Measurements from ENCODE around the gene CGNL1.

The CGNL1 gene

DNA sequence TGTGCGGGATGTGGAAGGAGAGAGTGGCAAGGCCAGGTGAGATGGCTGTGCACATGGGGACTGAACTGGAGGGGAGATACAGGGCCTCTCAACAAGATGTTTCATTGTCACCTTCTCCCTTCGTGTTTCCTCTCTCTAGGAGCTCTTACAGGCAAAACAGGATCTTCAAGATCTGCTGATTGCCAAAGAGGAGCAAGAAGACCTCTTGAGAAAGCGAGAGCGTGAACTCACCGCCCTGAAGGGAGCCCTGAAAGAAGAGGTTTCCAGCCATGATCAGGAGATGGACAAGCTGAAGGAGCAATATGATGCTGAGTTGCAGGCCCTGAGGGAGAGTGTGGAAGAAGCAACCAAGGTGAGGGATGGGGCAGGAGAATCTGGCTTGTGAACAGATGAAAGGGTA is 85.2 kb downstream of the CGNL1 start:
- Histone ChIP-seq H3K27me3 (ENCODE audit: insufficient read depth, low read length, poor library complexity) (peaks cover 16% of the 10 kb centered on the region), H2AFZ (ENCODE audit: low read depth, low read length) (no peak overlapping the region), H3K9ac (ENCODE audit: low read depth, low read length) (no peak overlapping the region), H3K4me2 (ENCODE audit: insufficient read depth, low read length) (no peak overlapping the region), H3K36me3 (ENCODE audit: insufficient read depth, low read length) (no peaks in the 10 kb centered on the region), H3K9me3 (ENCODE audit: insufficient read depth, low read length, severe bottlenecking) (no peaks in the 10 kb centered on the region), H3K4me1 (ENCODE audit: insufficient read depth, low read length) (no peaks in the 10 kb centered on the region), H3K27ac (ENCODE audit: low read length) (no peak overlapping the region), H3K79me2 (ENCODE audit: insufficient read depth, low read length) (no peaks in the 10 kb centered on the region), H4K20me1 (ENCODE audit: insufficient read depth, low read length) (no peaks in the 10 kb centered on the region), H3K4me3 (ENCODE audit: low read depth in 1 of 2, low read length in 2 of 2) (no peak overlapping the region)
- TF ChIP-seq CTCF (IDR thresholded peaks at IDR 0.05; ENCODE audit: borderline replicate concordance, extremely low read depth, low read length, poor library complexity, severe bottlenecking) (no peak), EZH2 (IDR thresholded peaks at IDR 0.05; ENCODE audit: borderline replicate concordance, low read depth, low read length, severe bottlenecking) (no peak)
- ATAC-seq (ENCODE audit: insufficient read depth, low read depth) = no peak
- DNase-seq = no peak

GRCh38 chr15:57462381-57462780 is 86.1 kb downstream of the CGNL1 start:
- Histone ChIP-seq H3K79me2 (ENCODE audit: insufficient read depth, low read length) (no peaks in the 10 kb centered on the region), H3K4me3 (ENCODE audit: low read depth in 1 of 2, low read length in 2 of 2) (no peak overlapping the region), H3K27ac (ENCODE audit: low read length) (no peak overlapping the region), H3K36me3 (ENCODE audit: insufficient read depth, low read length) (no peaks in the 10 kb centered on the region), H3K9me3 (ENCODE audit: insufficient read depth, low read length, severe bottlenecking) (no peaks in the 10 kb centered on the region), H3K4me2 (ENCODE audit: insufficient read depth, low read length) (no peak overlapping the region), H3K4me1 (ENCODE audit: insufficient read depth, low read length) (no peaks in the 10 kb centered on the region), H3K9ac (ENCODE audit: low read depth, low read length) (no peak overlapping the region), H4K20me1 (ENCODE audit: insufficient read depth, low read length) (no peaks in the 10 kb centered on the region), H2AFZ (ENCODE audit: low read depth, low read length) (no peak overlapping the region), H3K27me3 (ENCODE audit: insufficient read depth, low read length, poor library complexity) (peaks cover 16% of the 10 kb centered on the region)
- ATAC-seq (ENCODE audit: insufficient read depth, low read depth) (no peak), DNase-seq (no peak)
- TF ChIP-seq EZH2 (IDR thresholded peaks at IDR 0.05; ENCODE audit: borderline replicate concordance, low read depth, low read length, severe bottlenecking) (no peak), CTCF (IDR thresholded peaks at IDR 0.05; ENCODE audit: borderline replicate concordance, extremely low read depth, low read length, poor library complexity, severe bottlenecking) (no peak)

DNA sequence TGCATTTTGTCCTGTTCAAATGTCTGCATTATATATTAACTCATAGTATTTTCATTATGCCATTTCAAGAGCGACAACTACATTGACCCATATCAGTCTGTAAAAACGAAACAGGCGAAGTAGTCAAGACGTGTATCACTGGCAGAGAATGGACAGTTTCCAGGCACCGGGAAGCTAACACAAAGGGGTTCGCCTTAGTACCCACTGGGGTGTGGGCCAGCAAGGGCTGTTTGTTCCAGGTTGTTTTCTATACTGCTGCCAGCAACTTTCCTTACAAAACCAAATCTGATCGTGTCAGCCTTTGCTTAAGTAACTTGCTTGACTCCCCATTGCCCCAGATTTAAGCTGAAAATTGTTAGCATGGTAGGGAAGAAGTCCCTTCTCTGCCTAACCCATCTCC is 87.1 kb downstream of the CGNL1 start:
- no peak for TF ChIP-seq CTCF (IDR thresholded peaks at IDR 0.05; ENCODE audit: borderline replicate concordance, extremely low read depth, low read length, poor library complexity, severe bottlenecking)
- no peak for TF ChIP-seq EZH2 (IDR thresholded peaks at IDR 0.05; ENCODE audit: borderline replicate concordance, low read depth, low read length, severe bottlenecking)
- DNase-seq (no peak), ATAC-seq (ENCODE audit: insufficient read depth, low read depth) (no peak)
- no peak overlapping the region for H3K4me2 ChIP-seq (ENCODE audit: insufficient read depth, low read length)
- peaks cover 16% of the 10 kb centered on the region for H3K27me3 ChIP-seq (ENCODE audit: insufficient read depth, low read length, poor library complexity)
- no peaks in the 10 kb centered on the region for H3K79me2 ChIP-seq (ENCODE audit: insufficient read depth, low read length)
- H3K4me1 ChIP-seq (ENCODE audit: insufficient read depth, low read length) = no peaks in the 10 kb centered on the region
- no peaks in the 10 kb centered on the region for H3K36me3 ChIP-seq (ENCODE audit: insufficient read depth, low read length)
- no peak overlapping the region for H3K27ac ChIP-seq (ENCODE audit: low read length)
- H3K9ac ChIP-seq (ENCODE audit: low read depth, low read length) = no peak overlapping the region
- H2AFZ ChIP-seq (ENCODE audit: low read depth, low read length) = no peak overlapping the region
- no peaks in the 10 kb centered on the region for H4K20me1 ChIP-seq (ENCODE audit: insufficient read depth, low read length)
- no peak overlapping the region for H3K4me3 ChIP-seq (ENCODE audit: low read depth in 1 of 2, low read length in 2 of 2)
- no peaks in the 10 kb centered on the region for H3K9me3 ChIP-seq (ENCODE audit: insufficient read depth, low read length, severe bottlenecking)

DNA sequence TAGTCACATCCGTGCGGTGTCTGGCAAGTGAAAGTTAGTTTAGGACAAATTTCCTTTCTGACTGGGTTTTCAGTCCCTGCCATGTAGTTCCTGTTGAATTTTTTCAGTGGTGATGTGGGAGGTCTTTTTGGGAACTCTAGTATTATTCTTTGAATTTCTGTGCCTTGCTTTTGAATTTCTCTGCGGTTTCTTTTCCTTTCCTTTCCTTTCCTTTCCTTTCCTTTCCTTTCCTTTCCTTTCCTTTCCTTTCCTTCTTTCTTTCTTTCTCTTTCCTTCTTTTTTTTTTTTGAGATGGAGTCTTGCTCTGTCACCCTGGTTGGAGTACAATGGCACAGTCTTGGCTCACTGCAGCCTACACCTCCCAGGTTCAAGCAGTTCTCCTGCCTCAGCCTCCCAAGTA is 88.2 kb downstream of the CGNL1 start:
- ATAC-seq (ENCODE audit: insufficient read depth, low read depth) = no peak
- TF ChIP-seq EZH2 (IDR thresholded peaks at IDR 0.05; ENCODE audit: borderline replicate concordance, low read depth, low read length, severe bottlenecking) (no peak), CTCF (IDR thresholded peaks at IDR 0.05; ENCODE audit: borderline replicate concordance, extremely low read depth, low read length, poor library complexity, severe bottlenecking) (no peak)

More for the DNA sequence above, 88.2 kb downstream of the CGNL1 start:
- Histone ChIP-seq H4K20me1 (ENCODE audit: insufficient read depth, low read length) (no peaks in the 10 kb centered on the region), H3K27me3 (ENCODE audit: insufficient read depth, low read length, poor library complexity) (peaks cover 20% of the 10 kb centered on the region), H3K9ac (ENCODE audit: low read depth, low read length) (no peak overlapping the region), H3K9me3 (ENCODE audit: insufficient read depth, low read length, severe bottlenecking) (no peaks in the 10 kb centered on the region), H3K4me1 (ENCODE audit: insufficient read depth, low read length) (no peaks in the 10 kb centered on the region), H3K79me2 (ENCODE audit: insufficient read depth, low read length) (no peaks in the 10 kb centered on the region), H2AFZ (ENCODE audit: low read depth, low read length) (no peak overlapping the region), H3K27ac (ENCODE audit: low read length) (no peak overlapping the region), H3K4me2 (ENCODE audit: insufficient read depth, low read length) (no peak overlapping the region), H3K4me3 (ENCODE audit: low read depth in 1 of 2, low read length in 2 of 2) (no peak overlapping the region), H3K36me3 (ENCODE audit: insufficient read depth, low read length) (no peaks in the 10 kb centered on the region)
- no peak for DNase-seq

Data from DND-41 (cell line).